Measurements from ENCODE around the gene FAM111A.

The FAM111A gene

GRCh38 chr11:59141673-59142460 is 789 bp upstream of the FAM111A start:
- DNase-seq (ENCODE audit: low read depth in 2 of 2) = no peak

- no peak for DNase-seq (ENCODE audit: low read depth in 2 of 2)
Observed at GRCh38 chr11:59144096-59144495, 1.4 kb downstream of the FAM111A start.

- peak; percentile 12 to 40 for DNase-seq (ENCODE audit: low read depth in 2 of 2)
Observed at GRCh38 chr11:59144579-59145345, 2.1 kb downstream of the FAM111A start.

- no peak for DNase-seq (ENCODE audit: low read depth in 2 of 2)
Observed at GRCh38 chr11:59145534-59145933, 2.9 kb downstream of the FAM111A start.

GRCh38 chr11:59151761-59152160 is 9.1 kb downstream of the FAM111A start:
- no peak for DNase-seq (ENCODE audit: low read depth in 2 of 2)

- DNase-seq (ENCODE audit: low read depth in 2 of 2) = no peak
Observed at GRCh38 chr11:59152312-59152951, 9.8 kb downstream of the FAM111A start.

- no peak for DNase-seq (ENCODE audit: low read depth in 2 of 2)
Observed at GRCh38 chr11:59154610-59155009, 12.0 kb downstream of the FAM111A start.

- DNase-seq (ENCODE audit: low read depth in 2 of 2) = no peak
Observed at GRCh38 chr11:59157433-59157832, 14.8 kb downstream of the FAM111A start.

GRCh38 chr11:59158206-59159068 is 15.8 kb downstream of the FAM111A start:
- peak in 1 of 2 donors; percentile 27 for DNase-seq (ENCODE audit: low read depth in 2 of 2)

- DNase-seq (ENCODE audit: low read depth in 2 of 2) = no peak
Observed at GRCh38 chr11:59164028-59164427, 21.4 kb downstream of the FAM111A start.

- DNase-seq (ENCODE audit: low read depth in 2 of 2) = peak; percentile 69 to 84
Observed at GRCh38 chr11:59171508-59172322, 29.1 kb downstream of the FAM111A start, which contains the start of gene DTX4. Gene DTX4 (plus strand): TSS chr11:59172132. CDS start chr11:59172596, 464 bp downstream.

GRCh38 chr11:59172345-59173079 is 29.9 kb downstream of the FAM111A start:
- DNase-seq (ENCODE audit: low read depth in 2 of 2) = no peak

GRCh38 chr11:59173080-59173963 is 30.7 kb downstream of the FAM111A start:
- no peak for DNase-seq (ENCODE audit: low read depth in 2 of 2)

GRCh38 chr11:59173964-59174663 is 31.5 kb downstream of the FAM111A start:
- DNase-seq (ENCODE audit: low read depth in 2 of 2) = no peak

- no peak for DNase-seq (ENCODE audit: low read depth in 2 of 2)
Observed at GRCh38 chr11:59174664-59175033, 32.0 kb downstream of the FAM111A start.

GRCh38 chr11:59175091-59175501 is 32.4 kb downstream of the FAM111A start:
- DNase-seq (ENCODE audit: low read depth in 2 of 2) = no peak

- DNase-seq (ENCODE audit: low read depth in 2 of 2) = no peak
Observed at GRCh38 chr11:59176330-59176729, 33.7 kb downstream of the FAM111A start.

GRCh38 chr11:59178402-59178801 is 35.7 kb downstream of the FAM111A start:
- no peak for DNase-seq (ENCODE audit: low read depth in 2 of 2)
